Epithelial cell of proximal tubule (primary cell): Measurements from ENCODE around the gene OPCML. TPM values are rescaled to one million over a fixed set of nuclear protein-coding genes. Genes with fewer than 3 reads are reported as not detected.

Experiments
- DNase-seq: peaks from one replicate; pipeline ENCODE4 v3.0.0-alpha.2; 2011; ENCODE audit warnings: low read depth
- H3K4me3 ChIP-seq: 2 replicates; pipeline ENCODE4 v1.5.1; 2011; ENCODE audit warnings: low read depth, mild to moderate bottlenecking, low read length
- CTCF ChIP-seq: conservative IDR thresholded peaks from 2 replicates; pipeline ENCODE4 v1.5.1; 2012; ENCODE audit warnings: low read depth, mild to moderate bottlenecking, low read length
- total RNA-seq: library from RNA; depleted of rRNA; stranded (reverse); fragments of >200 nt; gene quantifications from 2 replicates; pipeline ENCODE4 v1.2.3, GENCODE V29; 2015

The OPCML gene
- total RNA-seq, 1 donor from 2014 or later: not detected

- no peak for DNase-seq
- H3K4me3 ChIP-seq: no peak overlapping the region
- no peak for TF ChIP-seq CTCF
Measured at GRCh38 chr11:133271871-133272776, 260.2 kb downstream of the OPCML start.

GRCh38 chr11:133271206-133271605 is 261.1 kb downstream of the OPCML start:
- DNase-seq: no peak
- no peak for TF ChIP-seq CTCF
- H3K4me3 ChIP-seq: no peak overlapping the region

GRCh38 chr11:133269267-133269666 is 263.0 kb downstream of the OPCML start:
- TF ChIP-seq CTCF: no peak
- no peak overlapping the region for H3K4me3 ChIP-seq
- no peak for DNase-seq

GRCh38 chr11:133266986-133267385 is 265.3 kb downstream of the OPCML start:
- no peak for DNase-seq
- no peak overlapping the region for H3K4me3 ChIP-seq
- no peak for TF ChIP-seq CTCF

- no peak overlapping the region for H3K4me3 ChIP-seq
- TF ChIP-seq CTCF: no peak
- DNase-seq: no peak
Measured at GRCh38 chr11:133265530-133266035, 266.7 kb downstream of the OPCML start.

GRCh38 chr11:133263332-133263731 is 269.0 kb downstream of the OPCML start:
- no peak overlapping the region for H3K4me3 ChIP-seq
- TF ChIP-seq CTCF: no peak
- DNase-seq: no peak
